Measurements from ENCODE around the gene AUTS2.

The AUTS2 gene

DNA sequence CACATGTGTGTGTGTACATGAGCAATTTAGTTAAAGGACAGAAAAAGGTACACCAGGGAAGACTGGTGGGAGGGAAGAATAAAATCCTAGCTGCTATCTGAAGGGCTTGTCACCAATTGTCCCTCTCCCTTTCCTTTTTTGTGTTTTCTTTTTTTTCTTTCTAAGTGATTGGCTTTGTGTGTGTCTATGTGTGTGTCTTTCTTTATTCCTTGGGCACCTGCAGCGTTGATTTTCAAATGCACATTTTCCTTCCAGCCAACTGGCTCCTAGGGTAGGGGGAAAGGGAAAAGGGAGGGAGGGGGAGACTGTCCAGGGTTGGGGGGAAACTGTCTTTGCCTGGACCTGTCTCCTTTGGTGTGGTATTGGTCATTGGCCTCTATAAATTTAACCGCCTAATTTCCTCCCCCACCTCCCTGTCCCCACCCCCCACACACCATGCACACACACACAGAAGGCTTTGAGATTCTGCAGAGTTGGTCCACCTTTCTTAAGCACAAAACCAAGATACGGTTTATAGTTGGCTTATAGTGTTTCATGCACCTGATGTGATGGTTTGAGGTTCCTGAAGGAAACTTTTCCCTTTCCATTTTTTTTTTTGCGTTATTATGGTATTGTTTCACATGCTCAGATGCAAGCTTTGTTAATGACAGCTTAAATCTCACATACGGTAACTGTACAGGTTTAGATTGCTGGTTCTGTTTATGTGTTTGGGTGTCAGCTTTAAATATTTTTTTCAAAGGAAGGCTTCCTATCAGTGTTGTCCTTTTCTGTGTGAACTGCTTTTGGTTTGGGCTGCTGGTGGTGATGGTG, 2.6 kb downstream of the AUTS2 start:
- DNase-seq (ENCODE audit: insufficient read length) = no peak
- TF ChIP-seq POLR2A (IDR thresholded peaks at IDR 0.05; ENCODE audit: low read depth, low read length) = no peak
- TF ChIP-seq TAF1 (IDR thresholded peaks at IDR 0.05; ENCODE audit: borderline replicate concordance, low read depth, low read length) = no peak
- no peak for FAIRE-seq

DNA sequence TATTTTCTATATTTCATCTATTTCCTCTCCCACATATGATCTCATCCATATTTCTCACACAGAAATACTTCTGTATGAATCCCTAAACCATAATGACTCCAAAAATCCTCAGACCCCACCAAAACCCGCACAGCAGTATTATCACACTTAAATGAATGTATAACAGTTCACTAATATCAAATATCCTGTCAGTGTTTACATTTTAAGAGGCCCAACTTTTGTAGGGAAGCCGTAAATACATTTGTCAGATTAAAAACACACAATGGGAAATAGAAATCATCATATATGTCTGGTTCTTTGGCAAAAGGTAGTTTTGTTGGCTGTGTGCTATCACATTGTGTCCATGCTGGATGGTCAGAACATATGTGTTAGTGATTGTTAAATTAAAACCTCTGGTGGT, 4.2 kb downstream of the AUTS2 start:
- FAIRE-seq = no peak
- TF ChIP-seq POLR2AphosphoS5 (IDR thresholded peaks at IDR 0.05; ENCODE audit: low read depth, low read length) = no peak
- no peak for TF ChIP-seq POLR2A (IDR thresholded peaks at IDR 0.05; ENCODE audit: low read depth, low read length)
- TF ChIP-seq TAF1 (IDR thresholded peaks at IDR 0.05; ENCODE audit: borderline replicate concordance, low read depth, low read length) = no peak
- no peak for DNase-seq (ENCODE audit: insufficient read length)

DNA sequence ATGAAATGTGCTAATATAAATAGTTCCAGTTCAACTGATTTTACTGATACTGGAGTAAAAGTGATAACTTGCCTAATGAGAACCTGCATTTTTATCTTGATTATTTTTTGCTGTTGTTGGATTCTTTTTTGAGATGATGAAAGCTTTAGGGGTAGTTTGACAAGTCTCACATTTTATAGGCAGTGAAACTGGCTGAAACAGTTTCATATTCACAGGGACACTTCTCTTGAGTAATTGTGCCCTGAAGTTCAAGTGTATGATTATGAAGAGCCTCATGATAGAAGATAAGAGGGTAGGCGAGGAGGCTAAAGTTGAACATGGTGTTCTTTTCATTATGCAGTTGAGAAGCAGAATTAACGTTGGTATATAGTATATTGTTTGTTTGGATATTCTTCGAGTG, 5.1 kb downstream of the AUTS2 start:
- TF ChIP-seq POLR2AphosphoS5 (IDR thresholded peaks at IDR 0.05; ENCODE audit: low read depth, low read length) (no peak), POLR2A (IDR thresholded peaks at IDR 0.05; ENCODE audit: low read depth, low read length) (no peak), TAF1 (IDR thresholded peaks at IDR 0.05; ENCODE audit: borderline replicate concordance, low read depth, low read length) (no peak)
- FAIRE-seq = peak; percentile 46
- DNase-seq (ENCODE audit: insufficient read length) = no peak

DNA sequence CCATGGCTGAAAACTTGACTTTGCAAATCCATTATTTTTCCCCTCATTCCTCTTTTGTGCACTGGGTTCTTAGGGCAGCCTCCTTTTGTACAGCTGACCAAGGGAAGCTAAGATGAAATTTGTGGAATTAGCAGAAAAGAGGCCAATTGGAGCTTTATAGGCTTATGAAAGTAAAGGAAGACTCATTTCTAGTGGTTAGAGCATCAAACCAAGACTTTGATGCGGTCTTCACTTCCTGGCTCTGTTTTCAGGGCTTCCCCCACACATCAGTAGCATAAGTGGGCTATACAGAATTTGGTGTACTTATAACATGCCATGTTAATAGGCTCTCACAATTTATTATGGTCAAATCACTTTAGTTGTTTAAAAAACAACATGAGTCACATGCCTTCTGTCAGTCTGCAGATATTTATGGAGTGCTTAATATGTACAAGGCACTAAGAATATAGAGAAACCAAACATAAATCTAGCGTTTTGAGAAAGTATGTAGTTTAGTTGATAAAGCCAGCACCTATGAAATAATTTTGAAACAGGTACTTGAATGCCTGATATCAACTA, 5.7 kb downstream of the AUTS2 start:
- peak; percentile 88 for FAIRE-seq
- DNase-seq (ENCODE audit: insufficient read length) = no peak
- TF ChIP-seq POLR2A (IDR thresholded peaks at IDR 0.05; ENCODE audit: low read depth, low read length) = no peak
- no peak for TF ChIP-seq POLR2AphosphoS5 (IDR thresholded peaks at IDR 0.05; ENCODE audit: low read depth, low read length)
- no peak for TF ChIP-seq TAF1 (IDR thresholded peaks at IDR 0.05; ENCODE audit: borderline replicate concordance, low read depth, low read length)

DNA sequence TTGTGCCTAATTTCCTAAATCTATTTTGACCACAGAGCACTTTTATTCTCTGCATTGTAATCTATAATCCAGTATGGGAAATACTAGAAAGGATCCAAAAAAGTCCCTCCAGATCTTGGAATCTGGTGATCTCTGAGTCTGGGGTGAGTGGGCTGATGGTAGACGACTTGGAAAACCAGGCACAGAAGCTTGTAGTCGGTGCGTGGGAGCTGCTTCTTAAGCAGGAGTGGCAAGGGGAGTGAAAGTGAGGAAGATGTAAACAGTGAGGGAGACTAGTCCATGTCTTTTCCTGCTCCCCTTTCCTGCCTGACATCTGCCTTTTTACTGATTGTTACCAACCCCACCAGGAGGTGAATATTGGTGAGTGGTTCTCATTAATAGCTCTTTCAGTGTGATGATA, 6.8 kb downstream of the AUTS2 start:
- TF ChIP-seq TAF1 (IDR thresholded peaks at IDR 0.05; ENCODE audit: borderline replicate concordance, low read depth, low read length) = no peak
- no peak for TF ChIP-seq POLR2AphosphoS5 (IDR thresholded peaks at IDR 0.05; ENCODE audit: low read depth, low read length)
- no peak for TF ChIP-seq POLR2A (IDR thresholded peaks at IDR 0.05; ENCODE audit: low read depth, low read length)
- DNase-seq (ENCODE audit: insufficient read length) (no peak), FAIRE-seq (no peak)

DNA sequence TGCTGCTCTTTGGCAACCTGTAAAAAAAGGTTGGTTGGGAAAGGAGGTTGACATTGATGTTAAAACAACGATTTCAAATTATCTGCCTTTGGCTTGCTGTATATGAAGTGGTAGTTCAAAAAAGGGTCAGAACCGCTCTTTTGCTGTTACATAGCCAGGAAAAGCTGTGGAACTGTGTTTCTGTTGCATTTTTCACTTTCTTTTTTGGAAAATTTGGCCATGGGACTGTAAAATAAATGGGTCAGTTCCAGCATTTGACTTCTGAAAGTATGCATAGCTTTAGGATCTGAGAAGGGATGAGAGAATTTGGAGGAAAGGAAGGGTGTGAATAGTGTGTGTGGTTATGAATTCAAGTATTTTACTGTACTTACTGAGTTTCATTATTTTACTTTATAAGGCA, 7.3 kb downstream of the AUTS2 start:
- no peak for DNase-seq (ENCODE audit: insufficient read length)
- TF ChIP-seq POLR2A (IDR thresholded peaks at IDR 0.05; ENCODE audit: low read depth, low read length) (no peak), POLR2AphosphoS5 (IDR thresholded peaks at IDR 0.05; ENCODE audit: low read depth, low read length) (no peak), TAF1 (IDR thresholded peaks at IDR 0.05; ENCODE audit: borderline replicate concordance, low read depth, low read length) (no peak)
- FAIRE-seq = peak; percentile 51

DNA sequence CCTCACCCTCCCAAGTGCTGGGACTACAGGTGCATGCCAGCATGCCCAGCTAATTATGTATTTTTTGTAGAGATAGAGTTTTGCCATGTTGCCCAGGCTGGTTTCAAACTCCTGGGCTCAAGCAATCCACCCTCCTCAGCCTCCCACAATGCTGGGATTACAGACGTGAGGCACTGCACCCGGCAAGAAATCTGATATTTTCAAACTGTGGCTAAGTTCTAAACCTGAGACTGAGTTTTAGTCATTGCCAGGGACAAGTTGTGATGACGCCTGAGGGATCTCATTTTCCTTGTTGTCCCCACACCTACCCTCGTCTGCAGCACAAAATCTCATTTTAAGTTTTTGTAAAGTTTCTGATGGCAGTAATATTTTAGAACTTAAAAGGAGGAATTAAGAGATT, 9.8 kb downstream of the AUTS2 start:
- no peak for TF ChIP-seq POLR2AphosphoS5 (IDR thresholded peaks at IDR 0.05; ENCODE audit: low read depth, low read length)
- TF ChIP-seq TAF1 (IDR thresholded peaks at IDR 0.05; ENCODE audit: borderline replicate concordance, low read depth, low read length) = no peak
- TF ChIP-seq POLR2A (IDR thresholded peaks at IDR 0.05; ENCODE audit: low read depth, low read length) = no peak
- DNase-seq (ENCODE audit: insufficient read length) (no peak), FAIRE-seq (no peak)

DNA sequence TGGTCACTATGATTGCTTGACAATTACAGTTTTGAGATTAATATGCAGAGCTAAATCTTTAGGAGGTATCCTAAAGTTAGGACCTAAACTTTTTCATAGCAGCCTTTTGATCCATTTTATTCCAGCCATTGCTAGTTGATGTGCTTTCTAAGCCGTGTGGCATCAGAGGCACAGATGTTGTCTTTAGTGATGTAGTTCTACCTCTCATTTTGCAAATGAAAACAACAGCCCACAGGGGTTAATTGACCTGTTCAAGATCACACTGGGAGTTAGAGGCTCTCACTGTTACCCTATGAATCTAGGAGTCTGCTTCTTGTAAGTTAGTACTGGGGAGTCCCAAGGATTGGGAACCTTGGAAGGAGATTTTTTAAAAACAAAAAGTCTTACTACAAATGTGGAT, 10.6 kb downstream of the AUTS2 start:
- peak; percentile 14 for FAIRE-seq
- DNase-seq (ENCODE audit: insufficient read length) = no peak

DNA sequence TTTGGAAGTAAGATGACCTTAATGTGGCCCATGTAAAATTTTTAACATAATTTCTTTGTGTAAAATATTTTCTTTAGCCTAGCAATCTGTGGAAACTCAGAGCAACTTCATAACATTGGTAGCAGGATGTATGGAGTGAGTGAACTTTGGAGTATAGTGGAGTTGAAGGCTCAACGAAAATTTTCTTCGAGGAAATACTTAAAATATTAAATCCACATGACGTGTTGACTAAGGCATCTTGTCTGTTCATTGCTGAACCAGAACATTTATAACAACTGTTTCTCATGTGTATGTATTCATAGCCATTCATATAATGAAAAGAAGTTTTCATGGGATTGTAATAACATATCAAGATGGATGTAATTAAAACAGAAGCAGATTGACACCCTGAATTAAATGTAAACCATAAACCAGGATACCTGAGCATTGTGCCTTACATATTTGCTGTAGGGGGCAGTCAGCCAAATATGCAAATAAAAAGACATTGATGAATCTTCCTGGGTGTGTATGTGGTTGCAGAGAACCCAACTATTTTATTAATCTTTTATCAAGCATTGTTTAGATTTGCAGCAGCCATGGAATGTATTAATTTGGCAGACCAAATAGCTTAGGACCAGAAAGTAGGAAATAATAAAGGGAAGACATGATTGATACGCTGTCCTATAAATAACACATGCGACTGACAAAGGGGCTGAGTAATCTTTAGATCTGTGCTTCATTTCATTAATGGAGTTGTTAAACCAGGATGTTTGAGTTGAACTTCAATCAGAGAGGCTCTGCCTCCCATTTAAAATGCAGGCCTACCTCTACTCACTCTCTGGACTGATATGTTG, 11.5 kb downstream of the AUTS2 start:
- TF ChIP-seq POLR2AphosphoS5 (IDR thresholded peaks at IDR 0.05; ENCODE audit: low read depth, low read length) (no peak), TAF1 (IDR thresholded peaks at IDR 0.05; ENCODE audit: borderline replicate concordance, low read depth, low read length) (no peak), POLR2A (IDR thresholded peaks at IDR 0.05; ENCODE audit: low read depth, low read length) (no peak)
- DNase-seq (ENCODE audit: insufficient read length) (no peak), FAIRE-seq (no peak)

More for the DNA sequence above, 10.6 kb downstream of the AUTS2 start:
- TF ChIP-seq POLR2AphosphoS5 (IDR thresholded peaks at IDR 0.05; ENCODE audit: low read depth, low read length) (no peak), TAF1 (IDR thresholded peaks at IDR 0.05; ENCODE audit: borderline replicate concordance, low read depth, low read length) (no peak), POLR2A (IDR thresholded peaks at IDR 0.05; ENCODE audit: low read depth, low read length) (no peak)

DNA sequence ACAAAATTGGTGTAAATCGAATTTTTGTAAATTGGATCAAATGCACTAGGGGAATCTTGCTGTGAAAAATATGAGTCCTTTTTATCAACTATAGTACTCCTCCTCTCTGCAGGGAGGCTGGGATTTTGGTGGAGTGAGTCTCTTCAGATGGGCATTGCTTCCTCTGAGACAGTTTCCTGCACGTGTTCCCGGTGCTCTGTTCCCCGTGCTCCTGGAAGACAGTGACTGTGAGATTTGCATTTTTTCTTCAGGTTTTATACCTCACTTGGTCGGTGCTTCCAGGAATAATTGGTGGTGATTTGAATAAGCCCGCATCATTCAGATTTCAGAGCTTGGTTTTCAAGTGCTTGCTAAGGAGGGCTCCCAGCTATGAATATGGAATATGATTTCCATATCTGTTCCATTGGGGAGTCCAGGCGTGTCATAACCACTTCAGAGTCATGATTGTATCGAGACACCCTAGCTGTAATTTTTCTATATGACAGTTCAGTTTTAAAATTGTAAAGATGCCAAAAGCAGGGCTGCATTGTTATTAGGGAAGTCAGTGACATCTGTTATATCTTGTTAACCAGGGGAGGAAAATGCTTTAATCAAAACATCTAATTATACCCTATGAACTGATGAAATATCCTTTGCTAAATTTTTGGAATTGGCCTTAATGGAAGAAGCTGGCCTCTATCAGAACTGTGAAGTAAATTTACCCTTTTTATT, 12.3 kb downstream of the AUTS2 start:
- TF ChIP-seq TAF1 (IDR thresholded peaks at IDR 0.05; ENCODE audit: borderline replicate concordance, low read depth, low read length) (no peak), POLR2A (IDR thresholded peaks at IDR 0.05; ENCODE audit: low read depth, low read length) (no peak), POLR2AphosphoS5 (IDR thresholded peaks at IDR 0.05; ENCODE audit: low read depth, low read length) (no peak)
- FAIRE-seq (no peak), DNase-seq (ENCODE audit: insufficient read length) (no peak)

DNA sequence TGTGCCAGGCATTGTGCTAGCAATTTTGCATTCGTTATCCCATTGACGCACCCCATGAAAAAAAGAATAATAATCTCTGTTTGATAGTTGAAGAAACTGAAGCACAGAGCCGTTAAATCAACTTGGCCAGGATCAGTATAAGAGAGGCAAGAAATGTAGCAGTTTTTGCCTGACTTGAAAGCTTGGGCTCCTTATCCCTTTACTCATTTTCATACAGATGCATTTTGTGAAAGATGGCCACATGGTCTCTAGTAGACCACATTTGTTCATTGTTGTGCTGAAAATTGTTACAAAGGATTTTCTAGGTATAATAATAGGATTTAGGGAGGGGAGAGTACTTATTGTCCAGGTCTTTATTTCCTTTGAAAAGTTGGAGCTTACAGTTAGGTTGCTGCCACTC, 14.7 kb downstream of the AUTS2 start:
- TF ChIP-seq TAF1 (IDR thresholded peaks at IDR 0.05; ENCODE audit: borderline replicate concordance, low read depth, low read length) (no peak), POLR2AphosphoS5 (IDR thresholded peaks at IDR 0.05; ENCODE audit: low read depth, low read length) (no peak), POLR2A (IDR thresholded peaks at IDR 0.05; ENCODE audit: low read depth, low read length) (no peak)
- FAIRE-seq (no peak), DNase-seq (ENCODE audit: insufficient read length) (no peak)
